Parathyroid adenoma (tissue), 2 donors: ENCODE measurements around the gene MUC2.

ENCODE experiments used
- H2AFZ ChIP-seq: fragments of 300-600 bp; sonication (generic); one replicate; pipeline ENCODE4 v1.7.0; 2017; ENCODE audit warnings: antibody characterized with exemption, mild to moderate bottlenecking
- H3K27ac ChIP-seq: fragments of 300-600 bp; sonication (generic); one replicate; pipeline ENCODE4 v1.7.0; 2017
- H3K27me3 ChIP-seq: fragments of 300-600 bp; sonication (generic); one replicate; pipeline ENCODE4 v1.7.0; 2017; ENCODE audit warnings: low read length; ENCODE audit not compliant: control insufficient read depth, insufficient read depth
- H3K36me3 ChIP-seq: fragments of 300-600 bp; sonication (generic); one replicate; pipeline ENCODE4 v1.7.0; 2017; ENCODE audit warnings: low read length; ENCODE audit not compliant: control insufficient read depth, insufficient read depth
- H3K4me1 ChIP-seq: fragments of 300-600 bp; sonication (generic); one replicate; pipeline ENCODE4 v1.7.0; 2017; ENCODE audit warnings: control low read depth
- H3K4me2 ChIP-seq: fragments of 300-600 bp; sonication (generic); one replicate; pipeline ENCODE4 v1.7.0; 2017; ENCODE audit warnings: low read length
- H3K4me3 ChIP-seq: fragments of 300-600 bp; sonication (generic); one replicate; pipeline ENCODE4 v1.7.0; 2017; ENCODE audit warnings: low read depth, low read length
- H3K79me2 ChIP-seq: fragments of 300-600 bp; sonication (generic); one replicate; pipeline ENCODE4 v1.7.0; 2017; ENCODE audit warnings: control low read depth
- H3K9ac ChIP-seq: fragments of 300-600 bp; sonication (generic); one replicate; pipeline ENCODE4 v1.7.0; 2017; ENCODE audit warnings: mild to moderate bottlenecking
- H3K9me3 ChIP-seq: fragments of 300-600 bp; sonication (generic); one replicate; pipeline ENCODE4 v1.7.0; 2017; ENCODE audit warnings: low read length; ENCODE audit not compliant: control insufficient read depth
- CTCF ChIP-seq: fragments of 300-600 bp; sonication (generic); IDR thresholded peaks from one replicate; pipeline ENCODE4 v1.7.0; 2017; ENCODE audit warnings: antibody characterized with exemption, mild to moderate bottlenecking
- donor health status: primary hyperparathyroidism.

Gene MUC2

GRCh38 chr11:1049911-1050580 is 24.6 kb upstream of the MUC2 start:
- no peaks in the 10 kb centered on the region for H3K27me3 ChIP-seq
- H3K9ac ChIP-seq, result no peak overlapping the region
- H3K4me3 ChIP-seq, result no peak overlapping the region
- H3K9me3 ChIP-seq, result no peaks in the 10 kb centered on the region
- no peaks in the 10 kb centered on the region for H3K36me3 ChIP-seq
- H2AFZ ChIP-seq, result no peak overlapping the region
- no peaks in the 10 kb centered on the region for H3K4me1 ChIP-seq
- no peak for TF ChIP-seq CTCF
- no peak overlapping the region for H3K27ac ChIP-seq
- no peaks in the 10 kb centered on the region for H3K79me2 ChIP-seq
- H3K4me2 ChIP-seq, result no peak overlapping the region

GRCh38 chr11:1050581-1051355 is 23.9 kb upstream of the MUC2 start:
- Histone ChIP-seq H3K79me2 (no peaks in the 10 kb centered on the region), H3K27ac (no peak overlapping the region), H3K9me3 (no peaks in the 10 kb centered on the region), H3K27me3 (no peaks in the 10 kb centered on the region), H3K4me2 (no peak overlapping the region), H3K36me3 (no peaks in the 10 kb centered on the region), H3K4me3 (no peak overlapping the region), H3K4me1 (no peaks in the 10 kb centered on the region), H2AFZ (no peak overlapping the region), H3K9ac (no peak overlapping the region)
- peak; percentile 78 for TF ChIP-seq CTCF

- Histone ChIP-seq H3K27me3 (no peaks in the 10 kb centered on the region), H3K36me3 (no peaks in the 10 kb centered on the region), H3K9ac (no peak overlapping the region)
Observed at GRCh38 chr11:1051356-1052132, 23.1 kb upstream of the MUC2 start.

More at GRCh38 chr11:1051356-1052132, 23.1 kb upstream of the MUC2 start:
- Histone ChIP-seq H3K4me2 (no peak overlapping the region), H3K27ac (no peak overlapping the region), H3K9me3 (no peaks in the 10 kb centered on the region), H3K79me2 (no peaks in the 10 kb centered on the region), H3K4me1 (no peaks in the 10 kb centered on the region), H2AFZ (no peak overlapping the region), H3K4me3 (no peak overlapping the region)
- no peak for TF ChIP-seq CTCF
